Measurements from ENCODE around the gene USP54.

DNA sequence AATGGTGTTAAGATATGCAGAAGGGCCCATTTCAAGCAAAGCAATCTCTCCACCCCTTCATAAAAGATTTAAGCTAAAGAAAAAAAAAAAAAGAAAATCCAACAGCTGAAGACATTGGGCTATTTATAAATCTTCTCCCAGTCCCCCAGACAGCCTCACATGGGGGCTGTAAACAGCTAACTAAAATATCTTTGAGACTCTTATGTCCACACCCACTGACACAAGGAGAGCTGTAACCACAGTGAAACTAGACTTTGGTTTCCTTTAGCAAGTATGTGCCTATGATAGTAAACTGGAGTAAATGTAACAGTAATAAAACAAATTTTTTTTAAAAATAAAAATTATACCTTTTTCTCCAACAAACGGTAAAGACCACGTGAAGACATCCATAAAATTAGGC, 123.9 kb downstream of the USP54 start:
- TF ChIP-seq CTCF (conservative IDR thresholded peaks at IDR 0.05 in 1 of 2, IDR thresholded peaks at IDR 0.05 in 1 of 2; ENCODE audit: low read depth in 1 of 2, low read length in 2 of 2) (no peak), EZH2 (IDR thresholded peaks at IDR 0.05; ENCODE audit: low read length, missing control alignments) (no peak)
